ENCODE measurements around the gene SLC1A2. TPM values are rescaled to one million over a fixed set of nuclear protein-coding genes. Genes with fewer than 3 reads are reported as not detected.

The SLC1A2 gene
- total RNA-seq, 1 donor from 2014 or later, result 9.1 TPM

GRCh38 chr11:35280727-35281126 is 138.6 kb downstream of the SLC1A2 start:
- ATAC-seq, result no peak
- DNase-seq (ENCODE audit: low spot score), result no peak

- DNase-seq (ENCODE audit: low spot score) (no peak), ATAC-seq (no peak)
Observed at GRCh38 chr11:35277827-35278226, 141.5 kb downstream of the SLC1A2 start.

GRCh38 chr11:35276396-35277145 is 142.8 kb downstream of the SLC1A2 start:
- no peak for DNase-seq (ENCODE audit: low spot score)
- peak; percentile 52 for ATAC-seq

GRCh38 chr11:35275786-35276170 is 143.6 kb downstream of the SLC1A2 start:
- ATAC-seq, result peak; percentile 31

GRCh38 chr11:35274909-35275785 is 144.2 kb downstream of the SLC1A2 start:
- ATAC-seq, result peak; percentile 92
- DNase-seq (ENCODE audit: low spot score), result peak; percentile 77

More at GRCh38 chr11:35275786-35276170, 143.6 kb downstream of the SLC1A2 start:
- no peak for DNase-seq (ENCODE audit: low spot score)

- no peak for ATAC-seq
Observed at GRCh38 chr11:35272391-35272902, 146.9 kb downstream of the SLC1A2 start.

GRCh38 chr11:35271031-35271430 is 148.3 kb downstream of the SLC1A2 start:
- ATAC-seq, result no peak
- DNase-seq (ENCODE audit: low spot score), result no peak

More at GRCh38 chr11:35272391-35272902, 146.9 kb downstream of the SLC1A2 start:
- DNase-seq (ENCODE audit: low spot score), result no peak

GRCh38 chr11:35270342-35270741 is 149.0 kb downstream of the SLC1A2 start:
- no peak for DNase-seq (ENCODE audit: low spot score)
- no peak for ATAC-seq

- DNase-seq (ENCODE audit: low spot score), result no peak
- ATAC-seq, result no peak
Observed at GRCh38 chr11:35267504-35267903, 151.9 kb downstream of the SLC1A2 start.

- ATAC-seq, result no peak
- DNase-seq (ENCODE audit: low spot score), result no peak
Observed at GRCh38 chr11:35265755-35266454, 153.5 kb downstream of the SLC1A2 start.

- DNase-seq (ENCODE audit: low spot score) (no peak), ATAC-seq (no peak)
Observed at GRCh38 chr11:35262735-35263134, 156.6 kb downstream of the SLC1A2 start.

- ATAC-seq (no peak), DNase-seq (ENCODE audit: low spot score) (no peak)
Observed at GRCh38 chr11:35262056-35262455, 157.3 kb downstream of the SLC1A2 start.

- DNase-seq (ENCODE audit: low spot score) (no peak), ATAC-seq (peak; percentile 77)
Observed at GRCh38 chr11:35261197-35261596, 158.2 kb downstream of the SLC1A2 start.

GRCh38 chr11:35260342-35260985 is 158.9 kb downstream of the SLC1A2 start:
- ATAC-seq (no peak), DNase-seq (ENCODE audit: low spot score) (no peak)

- no peak for DNase-seq (ENCODE audit: low spot score)
- no peak for ATAC-seq
Observed at GRCh38 chr11:35259529-35259928, 159.8 kb downstream of the SLC1A2 start.

- DNase-seq (ENCODE audit: low spot score), result no peak
- peak; percentile 23 for ATAC-seq
Observed at GRCh38 chr11:35257281-35257680, 162.1 kb downstream of the SLC1A2 start.

- DNase-seq (ENCODE audit: low spot score), result no peak
- no peak for ATAC-seq
Observed at GRCh38 chr11:35256296-35256695, 163.1 kb downstream of the SLC1A2 start.

GRCh38 chr11:35255514-35255913 is 163.8 kb downstream of the SLC1A2 start:
- no peak for DNase-seq (ENCODE audit: low spot score)
- ATAC-seq, result peak; percentile 82

GRCh38 chr11:35253237-35253636 is 166.1 kb downstream of the SLC1A2 start:
- DNase-seq (ENCODE audit: low spot score), result no peak
- no peak for ATAC-seq

- DNase-seq (ENCODE audit: low spot score) (no peak), ATAC-seq (peak; percentile 28)
Observed at GRCh38 chr11:35250621-35251020, 168.7 kb downstream of the SLC1A2 start.

GRCh38 chr11:35250192-35250591 is 169.2 kb downstream of the SLC1A2 start:
- DNase-seq (ENCODE audit: low spot score), result no peak
- no peak for ATAC-seq

Data from left lobe of liver (tissue), 2 donors.